Kidney epithelial cell (primary cell): ENCODE data around the gene GDPD5. TPM values are rescaled to one million over a fixed set of nuclear protein-coding genes. Genes with fewer than 3 reads are reported as not detected.

ENCODE experiments used
- DNase-seq: peaks from one replicate; pipeline ENCODE4 v3.0.0-alpha.2; 2010; ENCODE audit warnings: low read depth
- H3K27me3 ChIP-seq: 2 replicates; pipeline ENCODE4 v1.6.0; 2011; ENCODE audit warnings: low read length; ENCODE audit not compliant: control insufficient read depth, insufficient read depth
- H3K36me3 ChIP-seq: 2 replicates; pipeline ENCODE4 v1.5.1; 2011; ENCODE audit warnings: low read length; ENCODE audit not compliant: control insufficient read depth, insufficient read depth
- H3K4me3 ChIP-seq: 2 replicates; pipeline ENCODE4 v1.5.1; 2011; ENCODE audit warnings: low read depth, mild to moderate bottlenecking, control low read depth, low read length
- CTCF ChIP-seq: IDR thresholded peaks from 2 replicates; pipeline ENCODE4 v1.5.1; 2011; ENCODE audit warnings: mild to moderate bottlenecking, moderate library complexity, low read length, control low read depth, inconsistent platforms; ENCODE audit not compliant: insufficient read depth, poor library complexity, severe bottlenecking
- total RNA-seq: library from RNA; depleted of rRNA; stranded (reverse); fragments of >200 nt; gene quantifications from 2 replicates; pipeline ENCODE4 v1.2.3, GENCODE V29; 2015

GDPD5 gene
- total RNA-seq, 1 donor from 2014 or later: 12.7 TPM

- no peak for DNase-seq
- H3K27me3 ChIP-seq: no peaks in the 10 kb centered on the region
- no peak for TF ChIP-seq CTCF
Observed at GRCh38 chr11:75463106-75463774, 62.5 kb downstream of the GDPD5 start.

GRCh38 chr11:75462117-75462653 lies 63.6 kb downstream of the GDPD5 start:
- no peak for DNase-seq
- peaks cover 1% of the 10 kb centered on the region for H3K36me3 ChIP-seq
- no peak overlapping the region for H3K4me3 ChIP-seq
- TF ChIP-seq CTCF: no peak
- no peaks in the 10 kb centered on the region for H3K27me3 ChIP-seq

More at GRCh38 chr11:75463106-75463774, 62.5 kb downstream of the GDPD5 start:
- H3K4me3 ChIP-seq: no peak overlapping the region
- H3K36me3 ChIP-seq: peaks cover 1% of the 10 kb centered on the region

GRCh38 chr11:75461151-75461550 lies 64.6 kb downstream of the GDPD5 start:
- TF ChIP-seq CTCF: no peak
- Histone ChIP-seq H3K27me3 (no peaks in the 10 kb centered on the region), H3K36me3 (peaks cover 1% of the 10 kb centered on the region), H3K4me3 (no peak overlapping the region)
- DNase-seq: no peak

- H3K27me3 ChIP-seq: no peaks in the 10 kb centered on the region
- no peak for TF ChIP-seq CTCF
- H3K4me3 ChIP-seq: no peak overlapping the region
- no peaks in the 10 kb centered on the region for H3K36me3 ChIP-seq
- DNase-seq: no peak
Observed at GRCh38 chr11:75456596-75457183, 69.1 kb downstream of the GDPD5 start.

- no peaks in the 10 kb centered on the region for H3K36me3 ChIP-seq
- DNase-seq: no peak
- H3K4me3 ChIP-seq: no peak overlapping the region
- no peak for TF ChIP-seq CTCF
- H3K27me3 ChIP-seq: peaks cover 3% of the 10 kb centered on the region
Observed at GRCh38 chr11:75454987-75455386, 70.8 kb downstream of the GDPD5 start.
